WTC11 (cell line): ENCODE results near the gene FGF8. TPM values are rescaled to one million over a fixed set of nuclear protein-coding genes. Genes with fewer than 3 reads are reported as not detected.

ENCODE experiments used
- ATAC-seq: fragments of 200-7000 bp; cut with Tn5 transposase; 2 replicates; pipeline ENCODE4 v1.10.0; 2021; ENCODE audit warnings: mild to moderate bottlenecking, moderate library complexity
- CTCF ChIA-PET: fragments of 300-600 bp; sonication (Branson Sonifier 250); formaldehyde crosslinking; loops from one replicate; lab custom pipeline; 2021; ENCODE audit warnings: antibody characterized with exemption; lab: Charles Lee
- POLR2A ChIA-PET: fragments of 350-600 bp; sonication (Branson Sonifier 250); formaldehyde crosslinking; loops from one replicate; lab custom pipeline; 2021; ENCODE audit warnings: antibody characterized with exemption; lab: Charles Lee
- DNase-seq: peaks from one replicate; pipeline ENCODE4 v3.0.0; 2021; ENCODE audit warnings: low spot score
- H3K27ac Mint-ChIP-seq: 2 replicates; pipeline ENCODE4 v1.8.0; 2021; ENCODE audit warnings: mixed read lengths
- H3K27me3 Mint-ChIP-seq: 2 replicates; pipeline ENCODE4 v1.8.0; 2021; ENCODE audit warnings: low read depth, mild to moderate bottlenecking, moderate library complexity, mixed read lengths
- H3K36me3 Mint-ChIP-seq: 2 replicates; pipeline ENCODE4 v1.8.0; 2021; ENCODE audit warnings: mixed read lengths
- H3K4me1 Mint-ChIP-seq: 2 replicates; pipeline ENCODE4 v1.8.0; 2022; ENCODE audit warnings: mixed read lengths
- H3K4me3 Mint-ChIP-seq: 2 replicates; pipeline ENCODE4 v1.8.0; 2021; ENCODE audit warnings: mild to moderate bottlenecking, moderate library complexity, mixed read lengths
- H3K9me3 Mint-ChIP-seq: 2 replicates; pipeline ENCODE4 v1.8.0; 2021; ENCODE audit warnings: mixed read lengths
- CREB1 ChIP-seq: sonication (generic); formaldehyde crosslinking; IDR thresholded peaks from 2 replicates; pipeline ENCODE4 v1.8.0; 2023; ENCODE audit warnings: mild to moderate bottlenecking, missing genetic modification reagents
- CTCF ChIP-seq: fragments of 200-600 bp; IDR thresholded peaks from 2 replicates; pipeline ENCODE4 v1.8.0; 2022; ENCODE audit warnings: antibody characterized with exemption
- ERG ChIP-seq: fragments of 250-450 bp; sonication (Bioruptor Pico); IDR thresholded peaks from 2 replicates; pipeline ENCODE4 v1.8.0; 2021; ENCODE audit warnings: mild to moderate bottlenecking
- FOXJ3 ChIP-seq: sonication (generic); formaldehyde crosslinking; IDR thresholded peaks from 2 replicates; pipeline ENCODE4 v1.9.0; 2021; ENCODE audit warnings: missing genetic modification reagents, mild to moderate bottlenecking, borderline replicate concordance
- GRHL2 ChIP-seq: fragments of 250-450 bp; sonication (Bioruptor Pico); IDR thresholded peaks from 2 replicates; pipeline ENCODE4 v1.8.0; 2022; ENCODE audit warnings: mild to moderate bottlenecking, moderate library complexity; ENCODE audit not compliant: insufficient replicate concordance, severe bottlenecking
- JAZF1 ChIP-seq: fragments of 250-450 bp; sonication (Bioruptor Pico); IDR thresholded peaks from 2 replicates; pipeline ENCODE4 v1.9.0; 2021; ENCODE audit warnings: moderate library complexity, mild to moderate bottlenecking, inconsistent platforms
- NFATC4 ChIP-seq: fragments of 250-450 bp; sonication (Bioruptor Pico); IDR thresholded peaks from 2 replicates; pipeline ENCODE4 v1.9.0; 2021; ENCODE audit warnings: mild to moderate bottlenecking
- RORB ChIP-seq: fragments of 250-450 bp; sonication (Bioruptor Pico); IDR thresholded peaks from 2 replicates; pipeline ENCODE4 v1.9.0; 2021; ENCODE audit warnings: mild to moderate bottlenecking
- SOX15 ChIP-seq: fragments of 250-450 bp; sonication (Bioruptor Pico); IDR thresholded peaks from 2 replicates; pipeline ENCODE4 v1.9.0; 2021; ENCODE audit warnings: mild to moderate bottlenecking
- TEAD1 ChIP-seq: sonication (generic); formaldehyde crosslinking; IDR thresholded peaks from 2 replicates; pipeline ENCODE4 v1.8.0; 2022; ENCODE audit warnings: mild to moderate bottlenecking, missing genetic modification reagents
- TP53 ChIP-seq: sonication (generic); formaldehyde crosslinking; IDR thresholded peaks from 2 replicates; pipeline ENCODE4 v1.8.1; 2023; ENCODE audit warnings: mild to moderate bottlenecking, missing genetic modification reagents
- USF1 ChIP-seq: sonication (generic); formaldehyde crosslinking; IDR thresholded peaks from 2 replicates; pipeline ENCODE4 v1.8.0; 2022; ENCODE audit warnings: mild to moderate bottlenecking, missing genetic modification reagents
- ZNF281 ChIP-seq: sonication (generic); formaldehyde crosslinking; IDR thresholded peaks from 2 replicates; pipeline ENCODE4 v1.8.0; 2023; ENCODE audit warnings: mild to moderate bottlenecking, missing genetic modification reagents
- ZSCAN18 ChIP-seq: fragments of 250-450 bp; sonication (Bioruptor Pico); IDR thresholded peaks from 2 replicates; pipeline ENCODE4 v2.1.2; 2022; ENCODE audit warnings: mild to moderate bottlenecking, moderate library complexity
- total RNA-seq: library from RNA; stranded (reverse); gene quantifications from 3 replicates; pipeline ENCODE4 v1.2.3, GENCODE V29; 2021

The FGF8 gene
- total RNA-seq, 1 experiment from 2014 or later = 28.9 TPM

GRCh38 chr10:101772895-101773761 lies 2.8 kb downstream of the FGF8 start:
- CTCF ChIA-PET = interaction anchor here (0.6 to 8.3 kb wide), 20 partner anchors 9 to 721 kb away, joined by 3 to 110 read pairs (median 4); partner anchors contain the start of gene NPM3

GRCh38 chr10:101772017-101772894 lies 3.7 kb downstream of the FGF8 start:
- CTCF ChIA-PET = interaction anchor here (0.8 to 8.3 kb wide), 14 partner anchors 10 to 677 kb away, joined by 3 to 110 read pairs (median 4); partner anchors contain the start of gene NPM3
- Mint-ChIP-seq H3K36me3 (no peaks in the 10 kb centered on the region), H3K4me3 (no peak overlapping the region), H3K4me1 (peaks cover 36% of the 10 kb centered on the region), H3K27me3 (peaks cover 50% of the 10 kb centered on the region), H3K27ac (no peak overlapping the region), H3K9me3 (no peaks in the 10 kb centered on the region)
- ATAC-seq (no peak), DNase-seq (no peak)
- POLR2A ChIA-PET = interaction anchor here (2.0 to 2.5 kb wide), 2 partner anchors 13 to 46 kb away, joined by 8 to 11 read pairs; partner anchors contain the start of gene OGA
- no peak for TF ChIP-seq GRHL2 (CRISPR knock-in tag)
- TF ChIP-seq ZNF281 (CRISPR knock-in tag) = no peak
- no peak for TF ChIP-seq RORB (CRISPR knock-in tag)
- no peak for TF ChIP-seq TP53 (CRISPR knock-in tag)
- TF ChIP-seq JAZF1 (CRISPR knock-in tag) = no peak
- no peak for TF ChIP-seq ZSCAN18 (CRISPR knock-in tag)
- no peak for TF ChIP-seq USF1 (CRISPR knock-in tag)
- TF ChIP-seq CTCF = no peak
- TF ChIP-seq CREB1 = no peak

More at GRCh38 chr10:101772895-101773761, 2.8 kb downstream of the FGF8 start:
- TF ChIP-seq SOX15 (no peak), FOXJ3 (CRISPR knock-in tag) (no peak), JAZF1 (CRISPR knock-in tag) (no peak), TEAD1 (CRISPR knock-in tag) (no peak), ERG (CRISPR knock-in tag) (no peak), NFATC4 (CRISPR knock-in tag) (no peak)
- POLR2A ChIA-PET = interaction anchor here (0.7 to 2.5 kb wide), 3 partner anchors 10 to 45 kb away, joined by 4 to 11 read pairs (median 8); partner anchors contain the start of genes NPM3 and OGA
- H3K9me3 Mint-ChIP-seq = no peaks in the 10 kb centered on the region
- H3K27ac Mint-ChIP-seq = no peak overlapping the region
- no peaks in the 10 kb centered on the region for H3K36me3 Mint-ChIP-seq
- ATAC-seq (no peak), DNase-seq (no peak)
- H3K4me1 Mint-ChIP-seq = peaks cover 45% of the 10 kb centered on the region
- H3K27me3 Mint-ChIP-seq = peaks cover 59% of the 10 kb centered on the region
- peak overlapping the region; percentile 61 for H3K4me3 Mint-ChIP-seq
